PFSK-1 (cell line): ENCODE results near the gene NFKBIE.

Experiments used
- POLR2AphosphoS5 ChIP-seq: IDR thresholded peaks from 2 replicates; pipeline ENCODE4 v1.6.1; 2012; ENCODE audit warnings: low read depth, mild to moderate bottlenecking, control low read depth, low read length, moderate library complexity
- REST ChIP-seq, 2 experiments: IDR thresholded peaks; 2 replicates each; pipeline versions ENCODE4 v1.6.1 to v1.8.0; 2011 to 2012; ENCODE audit warnings: low read depth in 2 of 2, low read length in 2 of 2, control low read depth in 1 of 2, inconsistent platforms in 1 of 2, mild to moderate bottlenecking in 1 of 2, moderate library complexity in 1 of 2; ENCODE audit not compliant: insufficient read depth in 1 of 2
- TAF1 ChIP-seq: IDR thresholded peaks from 2 replicates; pipeline ENCODE4 v1.6.1; 2012; ENCODE audit warnings: low read length, control low read depth, borderline replicate concordance; ENCODE audit not compliant: insufficient read depth

DNA sequence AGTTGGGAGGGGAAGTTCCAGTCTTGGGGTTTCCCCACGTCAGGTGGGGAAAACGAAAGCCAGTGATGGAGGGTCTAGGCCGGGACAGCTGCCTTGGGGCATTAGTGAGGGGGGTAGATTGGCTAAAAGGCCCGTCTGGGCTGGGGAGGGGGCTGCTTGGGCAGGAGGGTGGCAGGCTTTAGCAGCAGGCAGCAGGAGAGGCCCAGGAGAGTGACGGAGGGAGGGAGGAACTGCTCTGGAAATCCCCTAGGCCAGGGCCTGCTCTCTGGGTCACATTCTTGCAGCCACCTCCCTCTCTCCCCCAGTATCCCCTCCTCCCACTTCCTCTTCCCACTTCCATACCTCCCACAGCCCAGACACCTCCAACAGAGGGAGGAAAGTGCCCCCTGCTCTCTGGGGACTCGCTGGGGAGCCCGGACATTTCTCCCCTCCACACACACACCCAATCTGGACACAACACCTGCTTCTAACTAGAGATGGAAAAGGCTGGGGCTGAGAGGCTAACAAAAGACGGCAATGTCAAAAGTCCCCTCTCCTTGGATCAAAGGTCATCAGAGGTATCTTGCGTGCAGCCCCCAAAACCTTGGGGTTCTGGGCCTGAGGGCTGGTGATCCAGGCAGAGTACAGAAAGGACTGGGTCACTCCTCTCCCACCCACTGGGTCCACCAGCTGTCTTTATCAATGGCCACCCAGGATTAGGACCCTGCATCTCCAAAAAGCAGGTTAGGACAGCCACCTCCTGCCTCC, 1.8 kb downstream of the NFKBIE start:
- TF ChIP-seq REST (IDR thresholded peaks at IDR 0.05; ENCODE audit: insufficient read depth in 1 of 2, low read depth in 2 of 2, low read length in 2 of 2) = no peak
- TF ChIP-seq TAF1 = no peak
- no peak for TF ChIP-seq POLR2AphosphoS5
